HG03159 (cell line): Measurements from ENCODE around the gene SLC12A9.
"Not testable (repeated sequence)": the region's sequence is repeated elsewhere in the genome, so short reads cannot be mapped to it uniquely, and the experiment has no call there.

Experiments used
- ATAC-seq: cut with Tn5 transposase; IDR thresholded peaks from one replicate; pipeline ENCODE4 v1.9.1; 2021; ENCODE audit warnings: mild to moderate bottlenecking, moderate library complexity; ENCODE audit not compliant: unreplicated experiment

The SLC12A9 gene

DNA sequence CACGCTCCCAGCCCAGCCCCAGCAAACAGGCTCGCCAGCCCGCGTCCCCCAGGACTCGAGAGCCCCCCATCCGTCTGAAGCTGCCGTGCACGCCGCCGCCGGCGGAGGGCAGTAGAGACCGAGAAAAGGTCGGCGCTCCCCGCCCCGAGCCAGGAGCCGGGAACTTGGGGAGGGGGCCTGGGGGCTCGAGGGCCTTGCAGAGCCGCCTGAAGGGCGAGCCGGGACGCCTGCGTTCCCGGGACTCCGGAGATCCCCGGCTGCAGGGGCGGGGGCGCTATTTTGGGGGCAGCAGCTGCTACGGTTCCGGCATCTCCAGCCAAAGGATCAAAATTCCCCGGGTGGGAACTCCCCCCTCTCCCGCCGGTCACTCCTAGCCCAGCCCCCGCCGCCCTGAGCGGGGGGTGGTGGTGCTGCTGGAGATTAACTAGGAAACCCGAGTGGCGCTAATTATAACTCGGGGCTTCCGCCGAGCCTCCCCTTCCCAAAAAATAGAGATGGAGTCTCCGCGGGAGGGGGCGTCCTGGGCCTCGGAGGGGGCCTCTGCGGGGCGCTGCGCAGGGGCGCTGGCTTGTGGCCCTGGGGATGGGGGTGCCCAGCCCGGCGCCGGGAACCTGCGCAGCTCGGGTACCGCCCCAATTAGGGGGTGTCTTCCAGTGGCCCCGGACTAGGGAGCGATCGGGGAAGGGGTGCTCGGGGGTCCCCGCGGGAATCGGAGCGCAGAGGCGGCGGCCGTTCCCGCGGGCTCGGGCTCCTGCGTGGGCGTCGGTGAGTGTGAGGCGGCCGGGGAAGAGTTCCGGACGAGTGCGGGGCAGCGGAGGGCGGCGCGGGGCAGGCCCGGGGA is 42.6 kb downstream of the SLC12A9 start:
- no peak for ATAC-seq

DNA sequence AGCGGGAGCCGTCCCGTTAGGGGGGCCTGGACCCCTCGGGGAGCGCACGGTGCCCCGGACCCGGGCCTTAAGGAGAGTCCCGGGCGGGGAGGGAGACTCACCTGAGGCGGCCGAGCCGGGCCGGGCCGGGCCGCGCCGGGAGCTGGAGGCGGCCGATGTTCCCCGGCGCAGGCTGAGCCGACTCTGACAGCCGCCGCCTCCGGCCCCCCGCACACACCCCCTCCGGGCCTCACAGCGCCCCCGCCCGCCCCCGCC is 43.1 kb downstream of the SLC12A9 start, which contains the start of gene ACHE:
TSS of gene ACHE (minus strand) at position 188 of the 255 bp plus-strand sequence. CDS start 1,656 bp downstream, outside the sequence.
- no peak for ATAC-seq

GRCh38 chr7:100895956-100896731 is 43.6 kb downstream of the SLC12A9 start:
- ATAC-seq: no peak

- ATAC-seq: no peak
Measured at GRCh38 chr7:100896732-100897608, 44.5 kb downstream of the SLC12A9 start.

DNA sequence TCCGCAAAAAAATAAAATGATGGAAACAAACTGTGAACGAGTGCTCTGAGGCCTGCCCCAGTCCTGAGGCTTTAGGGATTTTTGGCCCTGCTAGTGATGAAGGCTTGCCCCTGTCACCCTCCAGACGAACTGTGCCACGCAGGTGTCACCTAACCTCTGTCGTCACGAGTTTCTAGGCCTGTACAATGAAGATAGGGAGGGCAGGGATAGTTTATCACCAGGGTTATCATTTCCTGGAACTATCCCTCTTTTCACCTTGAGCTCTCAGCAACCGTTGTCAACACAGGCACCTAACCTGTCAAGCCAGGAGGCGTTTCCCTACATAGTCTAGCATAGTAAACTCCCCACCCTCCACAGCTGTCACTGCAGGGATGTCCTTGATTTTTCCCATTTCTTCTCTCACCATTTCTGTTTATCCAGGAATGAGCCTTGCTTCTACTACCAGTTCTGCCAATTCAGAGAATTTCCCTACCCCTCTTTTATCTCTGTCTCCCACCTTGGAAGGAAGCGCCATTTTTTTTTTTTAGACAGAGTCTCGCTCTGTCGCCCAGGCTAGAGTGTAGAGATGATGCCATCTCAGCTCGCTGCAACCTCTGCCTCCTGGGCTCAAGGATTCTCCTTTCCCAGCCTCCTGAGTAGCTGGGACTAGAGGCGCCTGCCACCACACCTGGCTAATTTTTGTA is 45.4 kb downstream of the SLC12A9 start:
- ATAC-seq: no peak

DNA sequence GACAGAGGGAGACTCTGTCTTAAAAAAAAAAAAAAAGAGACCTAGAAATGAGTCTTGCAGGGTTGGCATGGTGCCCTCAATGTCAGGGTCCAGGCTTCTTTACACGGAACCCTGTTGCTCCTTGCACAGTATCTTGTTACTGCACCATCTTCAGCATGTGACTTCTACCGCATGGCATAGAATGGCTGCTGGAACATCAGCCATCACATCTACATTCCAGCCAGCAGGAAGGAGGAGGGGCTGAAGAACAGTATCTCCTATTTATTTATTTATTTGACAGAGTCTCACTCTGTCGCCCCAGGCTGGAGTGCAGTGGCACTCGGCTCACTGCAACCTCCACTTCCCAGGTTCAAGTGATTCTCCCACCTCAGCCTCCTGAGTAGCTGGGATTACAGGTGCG is 46.9 kb downstream of the SLC12A9 start:
- no peak for ATAC-seq

DNA sequence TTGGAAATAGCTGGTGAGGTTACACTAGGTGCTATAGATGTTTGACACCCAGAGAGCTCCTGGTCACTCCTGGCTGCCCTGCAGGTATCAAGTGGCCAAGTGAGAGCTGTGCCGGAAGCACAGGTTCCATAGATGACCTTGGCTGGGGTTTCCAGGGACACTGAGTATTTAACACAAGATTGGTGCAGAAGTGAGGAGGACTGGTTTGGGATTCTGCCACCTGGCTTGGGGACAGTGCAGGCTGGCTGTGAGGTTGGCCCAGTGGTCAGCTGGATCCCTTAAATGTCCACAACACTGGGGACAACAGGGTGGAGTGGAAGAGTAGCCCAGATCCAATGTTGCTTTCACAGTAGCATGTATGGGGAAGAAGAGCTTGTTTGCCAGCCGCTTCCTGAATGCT is 48.5 kb downstream of the SLC12A9 start:
- no peak for ATAC-seq

- no peak for ATAC-seq
Measured at GRCh38 chr7:100901921-100902332, 49.4 kb downstream of the SLC12A9 start.

GRCh38 chr7:100902638-100903037 is 50.1 kb downstream of the SLC12A9 start:
- ATAC-seq: no peak

GRCh38 chr7:100908512-100908911 is 56.0 kb downstream of the SLC12A9 start:
- no peak for ATAC-seq

DNA sequence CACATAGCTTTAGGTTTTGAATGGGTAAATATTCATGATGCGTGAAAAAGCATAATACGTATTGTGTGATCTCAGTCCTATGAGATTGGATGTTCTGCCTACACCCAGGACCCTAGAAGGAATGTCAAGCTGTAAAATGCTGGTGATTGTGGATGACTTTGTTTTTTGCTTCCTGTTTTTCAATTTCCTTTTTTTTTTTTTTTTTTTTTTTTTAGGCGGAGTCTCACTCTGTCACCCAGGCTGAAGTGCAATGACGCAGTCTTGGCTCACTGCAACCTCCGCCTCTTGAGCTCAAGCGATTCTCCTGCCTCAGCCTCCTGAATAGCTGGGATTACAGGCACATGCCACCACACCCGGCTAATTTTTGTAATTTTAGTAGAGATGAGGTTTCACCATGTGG is 57.9 kb downstream of the SLC12A9 start:
- ATAC-seq: not testable (repeated sequence)

DNA sequence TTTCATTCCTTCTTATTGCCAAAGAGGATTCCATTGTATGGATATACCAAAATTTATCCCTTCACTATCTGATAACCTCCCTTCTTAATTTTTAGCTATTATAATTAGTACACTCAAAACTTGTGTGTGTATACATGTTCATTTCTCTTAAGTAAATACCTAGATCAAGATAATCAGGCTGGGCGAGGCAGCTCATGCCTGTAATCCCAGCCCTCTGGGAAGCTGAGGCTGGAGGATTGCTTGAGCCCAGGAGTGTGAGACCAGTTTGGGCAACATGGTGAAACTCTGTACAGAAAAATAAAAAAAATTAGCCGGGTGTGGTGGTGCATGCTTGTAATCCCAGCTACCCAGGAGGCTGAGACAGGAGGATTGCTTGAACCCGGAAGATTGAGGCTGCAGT is 59.0 kb downstream of the SLC12A9 start:
- ATAC-seq: no peak

DNA sequence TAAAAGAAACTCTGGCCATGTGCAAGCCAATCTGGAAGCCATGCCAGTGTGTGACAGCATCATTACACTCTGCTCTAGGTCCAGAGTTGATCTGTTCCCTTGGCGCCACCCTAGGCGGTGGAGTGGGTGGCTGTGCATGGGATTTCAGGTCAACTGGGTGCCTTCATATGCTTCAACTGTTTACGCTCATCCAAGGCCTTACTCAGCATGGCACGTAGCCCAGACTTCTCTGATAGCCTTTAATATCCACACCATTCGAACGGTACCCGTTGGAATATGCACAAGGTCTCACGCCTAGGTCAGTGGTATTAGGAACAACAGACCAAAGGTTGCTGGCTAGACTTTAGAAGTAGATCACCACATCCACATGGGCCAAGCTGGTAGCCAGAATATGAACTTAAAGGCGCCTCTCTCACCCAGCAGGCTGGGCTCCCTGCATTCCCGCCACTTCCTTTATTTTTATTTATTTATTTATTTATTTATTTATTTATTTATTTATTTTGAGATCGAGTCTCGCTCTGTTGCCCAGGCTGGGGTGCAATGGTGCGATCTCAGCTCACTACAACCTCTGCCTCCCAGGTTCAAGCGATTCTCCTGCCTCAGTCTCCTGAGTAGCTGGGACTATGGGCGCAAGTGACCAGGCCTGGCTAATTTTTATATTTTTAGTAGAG is 61.8 kb downstream of the SLC12A9 start:
- no peak for ATAC-seq

GRCh38 chr7:100914879-100915447 is 62.5 kb downstream of the SLC12A9 start:
- no peak for ATAC-seq
